NCI-H2171 (cell line): Measurements from ENCODE around the gene L3MBTL1.
"Not testable (repeated sequence)": the region's sequence is repeated elsewhere in the genome, so short reads cannot be mapped to it uniquely, and the experiment has no call there.

ENCODE experiments used
- DNase-seq: peaks from one replicate; lab custom pipeline; 2025; lab: John Stamatoyannopoulos, UW

The L3MBTL1 gene

GRCh38 chr20:43507150-43508080 is at the start of gene L3MBTL1:
Gene L3MBTL1, plus strand, starts transcription at chr20:43507697. Its CDS starts 5,807 bp downstream, at chr20:43513504.
- DNase-seq: peak; percentile 20

- no peak for DNase-seq
Measured at GRCh38 chr20:43458422-43458924, 49.0 kb upstream of the L3MBTL1 start.

DNA sequence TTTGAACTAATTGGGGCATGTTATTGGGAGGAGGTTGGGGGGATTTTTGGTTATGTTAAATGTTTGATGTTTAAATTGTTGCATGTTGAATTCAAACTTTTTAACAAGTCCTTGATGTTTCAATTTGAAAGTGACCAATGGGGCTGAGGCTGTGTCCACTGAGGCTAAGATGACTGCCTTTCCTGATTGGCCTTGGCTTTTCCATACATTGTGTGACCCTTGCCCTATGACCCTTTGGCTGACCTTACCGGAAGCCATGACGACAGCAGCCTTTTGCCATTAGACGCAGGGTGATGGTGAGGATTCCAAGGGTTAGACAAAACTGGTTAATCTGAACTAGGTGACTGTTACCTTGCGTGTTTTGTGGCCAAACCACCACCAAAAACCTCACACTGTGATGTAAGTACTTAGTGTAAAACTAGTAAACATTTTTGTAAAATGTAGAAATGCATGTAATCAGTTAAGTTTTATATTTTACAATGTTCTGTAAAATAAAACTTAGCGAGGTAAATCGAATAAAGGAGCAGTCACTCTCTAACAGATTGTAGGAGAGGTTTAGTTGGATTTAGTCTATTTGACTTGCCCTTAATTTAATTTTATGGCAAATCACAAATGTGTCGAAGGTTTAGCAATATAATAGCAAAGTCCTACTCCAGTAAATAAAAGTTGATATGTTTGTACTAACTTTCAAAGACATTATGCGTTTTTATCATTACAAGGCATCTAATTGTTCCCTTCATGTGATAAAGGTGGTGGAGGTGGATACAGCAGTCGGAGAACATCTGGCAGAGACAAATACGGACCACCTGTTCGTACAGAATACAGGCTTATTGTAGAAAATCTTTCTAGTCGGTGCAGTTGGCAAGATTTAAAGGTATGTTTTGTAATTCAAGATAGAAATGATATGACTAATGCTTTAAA is 48.2 kb upstream of the L3MBTL1 start:
- no peak for DNase-seq

- no peak for DNase-seq
Measured at GRCh38 chr20:43460172-43460829, 47.2 kb upstream of the L3MBTL1 start.

DNA sequence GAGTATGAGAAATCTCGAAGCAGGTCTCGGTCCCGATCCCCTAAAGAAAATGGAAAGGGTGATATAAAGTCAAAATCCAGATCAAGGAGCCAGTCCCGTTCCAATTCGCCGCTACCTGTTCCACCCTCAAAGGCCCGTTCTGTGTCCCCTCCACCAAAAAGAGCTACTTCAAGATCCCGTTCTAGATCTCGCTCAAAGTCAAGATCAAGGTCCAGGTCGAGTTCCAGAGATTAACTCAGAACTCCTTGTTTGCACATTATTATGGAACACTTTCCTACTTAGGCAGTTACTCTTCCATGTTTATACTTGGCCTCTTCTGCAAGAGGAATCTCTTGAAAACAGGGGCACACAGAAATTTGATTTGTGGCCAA is 46.7 kb upstream of the L3MBTL1 start:
- no peak for DNase-seq

DNA sequence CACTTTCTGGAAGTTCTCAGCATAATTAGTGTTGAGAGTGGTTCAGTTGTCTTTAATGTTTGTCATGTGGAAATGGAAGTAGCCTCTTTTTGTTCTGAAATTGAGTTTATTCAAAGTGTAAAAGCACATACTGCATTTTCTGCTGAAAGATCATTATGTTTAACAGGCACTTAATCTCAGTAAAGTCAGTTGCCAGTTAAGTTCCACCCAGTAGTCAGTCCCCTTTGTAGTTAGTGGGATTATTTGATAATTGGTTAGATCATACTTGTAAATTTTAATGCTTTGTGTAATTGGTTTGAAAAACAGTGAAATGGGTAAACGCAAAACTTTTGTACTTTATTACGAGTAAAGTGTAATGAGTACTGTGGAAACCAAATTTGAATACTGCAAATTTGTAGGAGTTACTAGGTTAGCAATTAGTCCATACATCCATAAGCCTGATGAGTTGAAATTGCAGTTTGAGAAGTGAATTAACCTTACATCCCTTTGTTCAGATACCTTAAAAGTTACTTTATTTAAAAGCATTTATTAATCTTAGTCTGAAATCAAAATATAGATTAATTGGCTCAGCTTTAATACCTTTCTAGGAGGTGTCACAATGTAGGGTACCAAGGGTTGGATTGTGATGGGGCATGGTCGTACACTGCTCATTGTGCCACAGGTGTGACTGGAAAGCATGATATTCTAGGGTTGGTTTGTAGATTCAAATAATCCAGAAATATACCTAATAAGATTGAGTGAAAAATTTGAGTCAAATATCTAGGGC is 45.4 kb upstream of the L3MBTL1 start:
- DNase-seq: no peak

- no peak for DNase-seq
Measured at GRCh38 chr20:43462660-43463526, 44.6 kb upstream of the L3MBTL1 start.

- DNase-seq: no peak
Measured at GRCh38 chr20:43463527-43464218, 43.8 kb upstream of the L3MBTL1 start.

- no peak for DNase-seq
Measured at GRCh38 chr20:43464219-43464790, 43.2 kb upstream of the L3MBTL1 start.

DNA sequence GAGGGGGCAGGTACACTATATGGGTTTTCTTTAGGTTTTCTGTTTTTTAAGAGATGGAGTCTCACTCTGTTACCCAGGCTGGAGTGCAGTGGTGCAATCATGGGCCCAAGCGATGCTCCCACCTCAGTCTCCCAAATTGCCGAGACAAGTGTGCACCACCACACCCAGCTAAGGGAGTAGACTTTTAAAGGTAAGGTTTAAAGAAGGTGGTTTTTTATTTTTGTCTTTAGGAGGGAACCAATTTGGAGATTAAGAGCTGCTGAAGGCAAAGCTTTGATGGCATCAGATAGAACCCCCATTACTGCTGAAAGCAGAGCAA is 41.9 kb upstream of the L3MBTL1 start:
- no peak for DNase-seq

- no peak for DNase-seq
Measured at GRCh38 chr20:43467589-43467988, 39.9 kb upstream of the L3MBTL1 start.

- no peak for DNase-seq
Measured at GRCh38 chr20:43472671-43473380, 34.7 kb upstream of the L3MBTL1 start.

DNA sequence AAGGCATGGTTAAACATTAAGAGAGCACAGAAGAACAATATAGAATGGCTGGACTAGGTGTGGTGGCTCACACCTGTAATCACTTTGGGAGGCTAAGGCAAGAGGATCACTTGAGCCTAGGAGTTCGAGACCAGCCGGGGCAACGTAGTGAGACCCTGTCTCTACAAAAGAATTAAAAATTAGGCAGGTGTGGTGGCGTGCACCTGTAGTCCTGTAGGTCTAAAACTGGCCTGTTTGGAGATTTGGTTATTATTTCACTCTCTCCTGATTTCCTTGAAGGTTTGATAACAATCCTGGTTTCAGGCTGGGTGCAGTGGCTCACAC is 34.2 kb upstream of the L3MBTL1 start:
- DNase-seq: no peak

DNA sequence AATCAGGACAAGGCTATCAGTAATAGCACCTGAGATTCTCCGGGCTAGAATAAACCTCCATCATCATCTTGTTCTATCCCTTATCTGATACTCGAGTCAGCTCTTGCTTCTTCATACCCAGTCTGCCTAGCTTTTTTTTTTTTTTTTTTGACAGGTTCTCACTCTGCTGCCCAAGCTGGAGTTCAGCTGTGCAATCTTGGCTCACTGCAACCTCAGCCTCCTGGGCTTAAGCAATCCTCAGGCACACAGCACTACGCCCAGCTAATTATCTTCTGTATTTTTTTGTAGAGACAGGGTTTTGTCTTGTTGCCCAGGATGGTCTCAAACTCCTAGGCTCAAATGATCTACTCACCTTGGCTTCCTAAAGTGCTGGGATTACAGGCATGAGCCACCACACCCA is 30.3 kb upstream of the L3MBTL1 start:
- DNase-seq: peak; percentile 5

DNA sequence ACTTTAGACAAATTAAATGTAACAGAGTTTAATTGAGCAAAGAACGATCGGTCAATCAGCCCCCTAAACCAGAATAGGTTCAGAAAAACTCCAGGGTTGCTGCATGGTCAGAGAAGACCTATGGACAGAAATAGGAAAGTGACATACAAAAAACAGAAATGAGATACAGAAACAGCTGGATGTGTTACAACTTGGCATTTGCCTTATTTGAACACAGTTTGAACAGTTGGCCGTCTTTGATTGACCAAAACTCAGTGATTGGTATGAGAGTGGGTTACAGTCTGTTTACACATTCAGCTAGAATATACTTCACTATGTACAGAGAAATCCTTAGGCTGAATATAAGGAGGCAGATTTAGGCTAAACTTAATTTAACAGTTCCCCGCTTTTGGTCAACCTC is 29.9 kb upstream of the L3MBTL1 start:
- DNase-seq: no peak

DNA sequence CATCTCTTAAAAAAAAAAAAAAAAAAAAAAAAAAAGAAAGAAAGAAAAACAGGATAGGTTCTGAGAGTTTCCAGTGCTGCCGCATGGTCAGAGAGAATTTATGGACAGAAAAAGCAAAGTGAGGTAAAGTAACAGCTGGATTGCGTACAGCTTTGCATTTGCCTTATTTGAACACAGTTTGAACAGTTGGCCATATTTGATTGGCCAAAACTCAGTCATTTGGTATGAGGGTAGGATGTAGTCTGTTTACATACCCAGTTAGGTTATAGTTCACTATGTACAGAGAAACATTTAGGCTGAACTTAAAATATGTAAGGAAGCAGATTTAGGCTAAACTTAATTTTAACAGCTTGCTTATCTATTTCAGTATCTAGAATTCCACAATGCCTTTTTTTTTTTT is 17.5 kb upstream of the L3MBTL1 start:
- DNase-seq: no peak

GRCh38 chr20:43492101-43492500 is 15.4 kb upstream of the L3MBTL1 start:
- DNase-seq: no peak

- DNase-seq: no peak
Measured at GRCh38 chr20:43495388-43495787, 12.1 kb upstream of the L3MBTL1 start.

DNA sequence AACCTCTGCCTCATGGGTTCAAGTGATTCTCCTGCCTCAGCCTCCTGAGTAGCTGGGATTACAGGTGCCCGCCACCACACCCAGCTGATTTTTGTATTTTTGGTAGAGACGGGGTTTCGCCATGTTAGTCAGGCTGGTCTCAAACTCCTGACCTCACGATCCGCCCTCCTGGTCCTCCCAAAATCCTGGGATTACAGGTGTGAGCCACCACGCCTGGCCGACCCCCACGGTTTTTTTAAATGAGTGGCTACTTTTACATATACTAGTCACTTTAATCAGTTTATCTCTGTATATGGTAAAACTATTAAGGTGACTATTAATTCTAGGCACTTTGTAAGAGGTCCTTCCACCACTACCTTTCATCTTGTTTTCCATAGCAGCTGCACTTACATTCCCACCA is 5.5 kb upstream of the L3MBTL1 start:
- DNase-seq: not testable (repeated sequence)
